Measurements from ENCODE around the gene MRTFA.

- TF ChIP-seq EZH2 (IDR thresholded peaks at IDR 0.05; ENCODE audit: low read depth) = no peak
- TF ChIP-seq CTCF (conservative IDR thresholded peaks at IDR 0.05) = no peak
These were observed 44.3 kb upstream of the MRTFA start for GRCh38 chr22:40680819-40681183.

All from PC-9 (cell line).